Skeletal muscle tissue (tissue), 4 donors: ENCODE results near the gene MATN4. TPM values are rescaled to one million over a fixed set of nuclear protein-coding genes. Genes with fewer than 3 reads are reported as not detected.

Experiments
- H3K27ac ChIP-seq: one replicate; pipeline ENCODE4 v1.7.0; 2013; ENCODE audit warnings: mild to moderate bottlenecking, low read depth, low read length, inconsistent platforms
- H3K27me3 ChIP-seq, 3 donors: one replicate each; pipeline ENCODE4 v1.7.0; 2013; ENCODE audit warnings: low read length in 3 of 3; ENCODE audit not compliant: control insufficient read depth in 3 of 3, insufficient read depth in 3 of 3
- H3K36me3 ChIP-seq, 3 donors: one replicate each; pipeline ENCODE4 v1.7.0; 2013; ENCODE audit warnings: low read length in 3 of 3; ENCODE audit not compliant: control insufficient read depth in 3 of 3, insufficient read depth in 3 of 3
- H3K4me1 ChIP-seq, 3 donors: one replicate each; pipeline ENCODE4 v1.7.0; 2013; ENCODE audit warnings: low read length in 3 of 3, mild to moderate bottlenecking in 3 of 3; ENCODE audit not compliant: control insufficient read depth in 3 of 3, insufficient read depth in 3 of 3
- H3K4me3 ChIP-seq, 3 donors: one replicate each; pipeline ENCODE4 v1.7.0; 2013; ENCODE audit warnings: low read length in 3 of 3
- H3K9ac ChIP-seq, 3 donors: one replicate each; pipeline ENCODE4 v1.7.0; 2013; ENCODE audit warnings: low read length in 3 of 3, mild to moderate bottlenecking in 3 of 3, moderate library complexity in 2 of 3, low read depth in 1 of 3
- H3K9me3 ChIP-seq, 3 donors: one replicate each; pipeline ENCODE4 v1.7.0; 2013; ENCODE audit warnings: low read length in 3 of 3; ENCODE audit not compliant: control insufficient read depth in 3 of 3
- total RNA-seq: library from RNA; depleted of rRNA; stranded (reverse); fragments of >200 nt; gene quantifications from one replicate; pipeline ENCODE4 v1.2.3, GENCODE V29; 2014
- donor health status: Osteomylitis.

Gene MATN4
- total RNA-seq, 1 donor from 2014 or later, result 0.52 TPM

- Histone ChIP-seq H3K27ac (no peak overlapping the region), H3K36me3 (peaks cover 55 to 68% (median 68%) of the 10 kb centered on the region in 3 donors)
Measured at GRCh38 chr20:45329497-45330319, 21.6 kb upstream of the MATN4 start.

GRCh38 chr20:45328451-45328850 is 20.4 kb upstream of the MATN4 start:
- Histone ChIP-seq H3K27ac (no peak overlapping the region), H3K9ac (no peak overlapping the region), H3K27me3 (no peaks in the 10 kb centered on the region), H3K9me3 (no peaks in the 10 kb centered on the region), H3K4me1 (peaks cover 0 to 7% (median 2%) of the 10 kb centered on the region in 3 donors), H3K4me3 (no peak overlapping the region), H3K36me3 (peaks cover 55 to 67% (median 65%) of the 10 kb centered on the region in 3 donors)

More at GRCh38 chr20:45329497-45330319, 21.6 kb upstream of the MATN4 start:
- H3K27me3 ChIP-seq, result no peaks in the 10 kb centered on the region
- H3K4me1 ChIP-seq, result peaks cover 0 to 7% (median 2%) of the 10 kb centered on the region in 3 donors
- no peaks in the 10 kb centered on the region for H3K9me3 ChIP-seq
- no peak overlapping the region for H3K4me3 ChIP-seq
- H3K9ac ChIP-seq, result no peak overlapping the region

DNA sequence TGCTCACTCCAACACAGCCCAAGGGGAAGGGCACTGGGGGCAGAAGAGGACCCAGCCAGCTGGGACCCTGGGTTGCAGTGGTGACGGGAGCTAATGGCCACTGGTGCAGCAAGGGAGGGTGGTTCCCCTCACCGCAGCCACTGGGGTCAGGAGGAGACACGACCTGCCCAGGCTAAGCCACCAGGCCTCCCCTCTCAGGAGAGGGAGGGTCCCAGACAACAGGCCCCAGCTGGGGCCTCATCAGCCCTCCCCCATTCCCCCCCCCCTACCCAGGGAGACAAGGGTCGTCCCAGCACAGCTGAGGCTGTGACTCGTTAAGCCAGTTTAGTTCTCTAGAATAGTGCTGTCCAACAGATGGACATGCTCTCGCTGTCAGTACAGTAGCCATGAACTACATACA is 17.3 kb upstream of the MATN4 start:
- no peaks in the 10 kb centered on the region for H3K9me3 ChIP-seq
- H3K4me3 ChIP-seq, result no peak overlapping the region
- H3K27ac ChIP-seq, result no peak overlapping the region
- H3K36me3 ChIP-seq, result peaks cover 36 to 43% (median 43%) of the 10 kb centered on the region in 3 donors
- H3K4me1 ChIP-seq, result peaks cover 0 to 7% (median 2%) of the 10 kb centered on the region in 3 donors
- H3K27me3 ChIP-seq, result no peaks in the 10 kb centered on the region
- H3K9ac ChIP-seq, result no peak overlapping the region

- Histone ChIP-seq H3K4me3 (no peak overlapping the region), H3K9ac (no peak overlapping the region), H3K27ac (peak overlapping the region; percentile 19), H3K27me3 (peaks cover 0 to under 1% (median 0%) of the 10 kb centered on the region in 3 donors), H3K9me3 (no peaks in the 10 kb centered on the region), H3K4me1 (peaks cover 0 to 1% (median under 1%) of the 10 kb centered on the region in 3 donors), H3K36me3 (peaks cover 20 to 28% (median 27%) of the 10 kb centered on the region in 3 donors)
Measured at GRCh38 chr20:45323731-45324130, 15.6 kb upstream of the MATN4 start.

DNA sequence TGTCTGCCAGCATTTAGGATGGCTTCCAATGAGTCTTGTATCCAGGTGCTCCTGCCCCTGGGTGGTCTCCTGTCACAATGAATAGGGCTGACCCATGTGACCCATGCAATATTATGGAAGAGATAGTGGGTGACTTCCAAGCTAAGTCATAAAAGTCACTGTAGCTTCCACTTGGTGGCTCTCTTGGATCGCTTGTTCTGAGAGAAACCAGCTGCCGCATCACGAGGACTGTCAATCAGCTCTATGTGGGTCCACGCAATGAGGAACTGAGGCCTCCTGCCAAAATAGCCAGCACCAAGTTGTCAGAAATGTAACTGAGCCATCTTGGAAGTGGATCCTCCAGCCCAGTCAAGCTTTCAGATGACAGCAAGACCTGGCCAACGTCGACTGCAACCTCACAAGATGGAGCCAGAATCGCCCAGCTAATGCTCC is 14.9 kb upstream of the MATN4 start:
- no peak overlapping the region for H3K4me3 ChIP-seq
- no peaks in the 10 kb centered on the region for H3K9me3 ChIP-seq
- H3K27ac ChIP-seq, result peak overlapping the region; percentile 19
- H3K9ac ChIP-seq, result peak overlapping the region in 1 of 3 donors; percentile 40
- peaks cover 13 to 21% (median 19%) of the 10 kb centered on the region in 3 donors for H3K36me3 ChIP-seq
- peaks cover 0 to 4% (median 0%) of the 10 kb centered on the region in 3 donors for H3K27me3 ChIP-seq
- H3K4me1 ChIP-seq, result no peaks in the 10 kb centered on the region

- H3K4me1 ChIP-seq, result no peaks in the 10 kb centered on the region
- H3K27ac ChIP-seq, result no peak overlapping the region
- H3K36me3 ChIP-seq, result peaks cover 0 to 7% (median 5%) of the 10 kb centered on the region in 3 donors
- peaks cover 18 to 19% (median 19%) of the 10 kb centered on the region in 3 donors for H3K27me3 ChIP-seq
- H3K9me3 ChIP-seq, result no peaks in the 10 kb centered on the region
- H3K4me3 ChIP-seq, result no peak overlapping the region
- no peak overlapping the region for H3K9ac ChIP-seq
Measured at GRCh38 chr20:45320948-45321595, 13.0 kb upstream of the MATN4 start.

GRCh38 chr20:45318948-45319347 is 10.8 kb upstream of the MATN4 start:
- no peak overlapping the region for H3K4me3 ChIP-seq
- H3K9me3 ChIP-seq, result no peaks in the 10 kb centered on the region
- H3K36me3 ChIP-seq, result no peaks in the 10 kb centered on the region
- H3K4me1 ChIP-seq, result no peaks in the 10 kb centered on the region
- no peak overlapping the region for H3K27ac ChIP-seq
- no peak overlapping the region for H3K9ac ChIP-seq
- peaks cover 27% of the 10 kb centered on the region in 3 donors for H3K27me3 ChIP-seq

- H3K9me3 ChIP-seq, result no peaks in the 10 kb centered on the region
- H3K27me3 ChIP-seq, result peaks cover 27 to 28% (median 28%) of the 10 kb centered on the region in 3 donors
- no peaks in the 10 kb centered on the region for H3K36me3 ChIP-seq
- no peak overlapping the region for H3K4me3 ChIP-seq
- no peak overlapping the region for H3K9ac ChIP-seq
- no peaks in the 10 kb centered on the region for H3K4me1 ChIP-seq
- H3K27ac ChIP-seq, result no peak overlapping the region
Measured at GRCh38 chr20:45318386-45318939, 10.4 kb upstream of the MATN4 start.

- Histone ChIP-seq H3K9ac (no peak overlapping the region), H3K36me3 (no peaks in the 10 kb centered on the region), H3K4me3 (no peak overlapping the region), H3K27ac (no peak overlapping the region), H3K9me3 (no peaks in the 10 kb centered on the region), H3K4me1 (no peaks in the 10 kb centered on the region), H3K27me3 (peaks cover 27 to 34% (median 32%) of the 10 kb centered on the region in 3 donors)
Measured at GRCh38 chr20:45317826-45318225, 9.7 kb upstream of the MATN4 start.
